GM19238 (cell line): ENCODE results near the gene PKP2.

Experiments
- DNase-seq: peaks from one replicate; pipeline ENCODE4 v3.0.0; 2011; ENCODE audit warnings: low spot score; ENCODE audit not compliant: insufficient read length

PKP2 gene

DNA sequence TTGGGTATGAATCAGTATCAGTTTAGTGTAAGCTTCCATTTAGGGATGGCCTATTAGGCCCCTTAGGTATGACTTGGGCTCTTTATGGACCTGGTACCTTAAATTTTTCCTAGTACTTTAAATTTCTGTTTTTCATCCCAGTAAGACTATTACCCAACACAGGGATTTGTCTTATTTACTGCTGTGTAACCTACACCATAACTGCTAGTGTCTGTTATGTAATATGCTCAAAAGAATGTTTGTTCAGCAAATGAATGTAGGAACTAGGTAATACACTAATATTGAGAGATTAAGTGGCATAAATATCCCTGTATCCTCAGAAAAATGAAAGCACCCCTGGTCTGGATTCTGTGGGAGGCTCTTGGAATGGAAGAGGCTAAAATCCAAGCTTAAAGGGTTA is 77.2 kb downstream of the PKP2 start:
- DNase-seq = no peak

DNA sequence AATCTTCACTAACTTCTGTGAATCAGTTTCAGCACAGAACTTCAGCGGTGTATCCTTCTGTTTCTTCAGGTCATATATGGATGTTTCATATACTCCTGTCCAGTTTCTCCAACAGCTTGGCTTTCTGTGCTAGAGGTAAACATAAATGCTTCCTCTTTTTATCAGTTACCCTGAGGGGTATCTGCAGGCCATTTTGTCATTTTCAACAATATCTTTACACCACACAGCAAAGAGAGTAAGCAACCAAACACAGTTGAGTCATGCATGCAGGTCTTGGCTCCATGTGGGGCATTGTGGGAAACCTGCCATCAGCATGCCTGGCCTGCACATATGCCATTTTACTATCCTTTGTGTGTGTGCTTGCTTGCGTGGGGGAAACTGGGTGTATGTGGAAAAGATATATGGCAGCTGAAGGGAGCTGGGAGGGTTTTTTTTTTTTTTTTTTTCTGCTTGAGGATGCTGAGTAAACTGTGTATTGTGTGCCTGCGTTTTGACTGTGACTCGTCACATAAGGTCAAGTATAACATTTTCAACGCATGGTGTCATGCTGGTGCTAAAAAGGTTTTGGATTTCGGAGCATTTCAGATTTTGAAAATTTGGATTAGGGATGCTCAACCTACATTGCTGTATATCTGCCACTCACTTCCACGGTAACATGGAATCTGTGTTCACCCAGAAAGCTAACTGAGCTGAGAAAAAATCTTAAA is 84.7 kb downstream of the PKP2 start:
- DNase-seq = no peak

DNA sequence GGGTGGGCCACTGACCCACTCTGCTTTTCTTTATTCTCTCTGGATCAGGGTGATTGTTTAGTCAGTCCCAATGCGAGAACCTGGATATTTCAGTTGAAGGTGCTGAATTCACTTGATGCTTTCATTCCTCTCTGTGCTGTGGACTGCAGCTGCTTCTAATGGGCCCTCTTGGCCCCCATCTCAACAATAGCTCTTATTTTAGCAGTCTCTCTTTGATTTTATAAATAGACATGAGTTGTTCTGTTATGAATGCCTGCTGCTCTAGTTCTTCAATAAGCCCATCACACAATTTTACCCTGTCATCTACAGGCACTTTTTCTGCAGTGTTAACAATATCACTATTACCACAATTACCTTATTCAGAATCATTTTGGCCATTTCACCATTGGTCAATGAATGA is 86.7 kb downstream of the PKP2 start:
- no peak for DNase-seq

DNA sequence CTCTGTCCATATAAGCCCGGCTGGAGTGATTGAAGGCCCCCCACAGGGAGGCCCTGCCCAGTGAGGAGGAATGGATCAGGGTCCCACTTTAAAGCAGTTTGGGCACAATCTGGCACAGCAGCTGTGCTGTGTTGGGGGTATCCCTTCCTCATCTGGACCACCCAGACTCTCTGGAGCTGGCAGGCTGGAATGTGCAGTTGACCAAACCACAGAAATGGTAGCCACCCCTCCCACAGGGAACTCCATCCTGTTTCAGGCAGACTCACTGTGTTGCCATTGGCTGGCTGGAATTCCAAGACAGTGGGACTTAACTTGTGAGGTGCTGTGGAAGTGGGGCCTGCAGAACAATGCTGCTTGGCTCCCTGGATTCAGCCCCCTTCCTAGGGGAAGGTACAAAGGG is 87.4 kb downstream of the PKP2 start:
- no peak for DNase-seq

DNA sequence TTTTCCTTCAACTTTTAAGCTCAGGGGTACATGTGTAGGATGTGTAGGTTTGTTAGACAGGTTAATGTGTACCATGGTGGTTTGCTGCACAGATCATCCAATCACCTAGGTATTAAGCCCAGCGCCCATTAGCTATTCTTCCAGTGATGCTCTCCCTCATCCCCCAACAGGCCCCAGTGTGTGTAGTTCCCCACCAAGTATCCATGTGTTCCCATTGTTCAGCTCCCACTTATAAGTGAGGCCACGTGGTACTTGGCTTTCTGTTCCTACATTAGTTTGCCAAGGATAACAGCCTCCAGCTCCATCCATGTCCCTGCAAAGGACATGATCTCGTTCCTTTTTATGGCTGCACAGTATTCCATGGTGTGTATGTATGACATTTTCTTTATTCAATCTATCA is 92.3 kb downstream of the PKP2 start:
- DNase-seq = no peak

DNA sequence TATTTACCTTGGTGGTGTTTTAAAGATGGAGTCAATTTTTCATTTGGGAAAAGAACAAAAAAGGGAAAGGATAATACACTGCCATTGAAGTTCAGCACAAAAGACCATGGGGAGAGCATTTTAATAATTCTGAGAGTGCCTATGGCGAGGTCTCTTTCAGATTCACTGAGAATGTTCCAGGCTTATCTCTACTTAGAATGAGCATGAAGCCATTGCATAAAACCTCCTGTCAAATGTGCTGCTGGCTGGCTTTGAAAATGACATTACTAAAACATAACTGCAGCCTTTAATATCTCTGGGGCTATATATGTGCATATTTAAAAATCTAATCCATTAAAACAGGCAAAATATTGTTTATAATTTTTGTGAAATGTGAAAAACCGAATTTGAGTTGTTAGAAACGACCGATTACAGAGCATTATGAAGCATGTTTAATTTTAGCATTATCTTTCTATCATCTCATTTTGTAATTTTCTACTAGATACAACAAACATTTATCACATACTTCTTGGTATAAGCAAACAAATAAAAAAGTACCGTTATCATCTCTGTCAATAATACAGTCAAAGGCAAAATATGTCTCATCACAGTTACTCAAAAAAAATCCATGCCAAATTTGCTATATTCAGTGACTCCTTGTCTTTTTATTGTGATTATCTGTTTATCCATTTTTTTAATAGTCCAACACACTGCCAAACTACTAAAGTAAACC is 95.2 kb downstream of the PKP2 start:
- DNase-seq = no peak

DNA sequence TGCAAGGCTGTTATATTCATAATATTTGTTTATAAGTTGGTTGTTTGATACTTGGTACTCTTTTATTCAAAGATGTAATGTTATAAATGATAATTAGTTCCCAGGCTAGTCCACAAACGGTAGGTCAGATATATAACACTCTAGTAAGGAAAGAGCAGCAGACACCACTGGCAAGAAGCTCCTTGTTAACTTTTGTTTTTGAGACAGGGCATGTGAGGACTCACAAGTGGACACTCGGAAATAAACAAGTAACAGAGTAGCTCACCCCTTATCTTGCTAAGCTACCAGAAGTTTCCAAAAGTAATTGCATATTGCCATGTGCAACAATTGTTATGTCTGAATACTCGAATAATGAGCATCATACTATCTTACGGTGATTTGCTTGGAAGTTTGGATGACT is 102.3 kb downstream of the PKP2 start:
- DNase-seq = no peak

DNA sequence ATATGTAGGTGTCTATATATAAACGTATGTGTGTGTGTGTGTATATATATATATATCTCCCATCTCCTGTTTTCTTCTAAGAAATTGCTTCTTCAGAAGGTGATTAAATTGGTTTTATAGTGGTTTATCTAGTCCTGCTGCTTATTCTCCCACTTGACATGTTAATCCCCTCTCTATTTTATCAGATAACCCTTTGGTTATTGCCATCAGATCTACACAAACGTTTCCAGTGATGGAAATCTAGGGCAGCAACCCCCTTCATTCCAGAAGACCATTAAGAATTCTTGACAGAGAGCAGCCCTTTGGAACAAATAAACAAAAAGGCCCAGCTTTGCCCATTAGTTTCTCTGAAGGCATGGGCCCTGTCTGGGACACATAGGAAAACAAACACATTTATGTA is 106.7 kb downstream of the PKP2 start:
- DNase-seq = no peak

DNA sequence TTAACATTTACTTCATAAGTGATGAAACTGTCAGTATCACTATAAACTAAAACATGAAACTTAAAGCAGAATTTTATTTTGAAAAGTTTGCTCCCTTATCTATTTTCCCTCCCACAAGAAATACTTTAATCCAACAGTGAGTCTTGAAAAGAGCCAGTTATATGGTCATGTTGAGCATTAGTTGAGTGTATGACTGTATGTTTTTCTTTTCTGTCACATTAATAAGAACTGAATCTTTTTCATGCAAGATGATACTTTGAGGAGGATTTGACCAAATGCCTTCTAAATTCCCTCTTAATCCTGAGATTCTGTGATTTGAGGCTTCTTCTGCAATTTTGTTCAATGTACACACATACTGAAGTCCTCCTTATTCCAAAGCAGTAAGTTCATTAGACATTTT is 107.1 kb downstream of the PKP2 start:
- DNase-seq = no peak

DNA sequence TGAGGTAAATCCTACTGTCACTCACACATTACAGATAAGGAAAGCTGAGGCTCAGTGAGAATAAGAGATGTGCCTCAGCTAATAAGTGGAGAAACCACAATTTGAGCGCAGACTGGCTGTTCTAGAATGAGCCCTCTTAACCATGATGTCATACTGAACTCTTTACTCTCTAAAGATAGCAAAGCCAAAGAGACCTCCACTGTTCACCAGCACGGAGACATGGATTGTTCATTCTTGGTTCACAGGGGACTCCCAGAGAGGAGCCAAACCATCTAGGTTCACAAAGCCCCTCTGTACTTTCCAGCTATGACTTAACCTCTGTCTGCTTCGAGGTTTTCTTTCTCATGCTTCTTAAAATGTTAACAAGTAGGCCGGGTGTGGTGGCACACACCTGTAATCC is 108.2 kb downstream of the PKP2 start:
- no peak for DNase-seq

DNA sequence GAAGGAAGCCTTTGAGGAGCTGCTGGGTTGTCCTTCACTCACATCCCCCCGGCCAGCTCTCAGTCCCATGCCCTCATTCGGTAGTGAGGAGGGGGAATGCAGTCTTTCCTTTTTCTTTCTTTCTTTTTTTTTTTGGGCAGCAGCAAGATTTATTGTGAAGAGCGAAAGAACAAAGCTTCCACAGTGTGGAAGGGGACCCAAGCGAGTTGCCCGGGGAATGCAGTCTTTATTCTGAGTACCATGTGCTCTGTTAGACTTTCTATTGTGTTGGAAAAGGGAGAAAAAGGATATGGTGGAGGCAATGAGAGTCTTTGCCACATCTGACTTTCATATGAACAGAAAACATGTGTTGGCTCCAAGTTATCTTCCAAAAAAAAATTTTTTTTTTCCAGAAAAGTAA is 111.0 kb downstream of the PKP2 start:
- DNase-seq = no peak

DNA sequence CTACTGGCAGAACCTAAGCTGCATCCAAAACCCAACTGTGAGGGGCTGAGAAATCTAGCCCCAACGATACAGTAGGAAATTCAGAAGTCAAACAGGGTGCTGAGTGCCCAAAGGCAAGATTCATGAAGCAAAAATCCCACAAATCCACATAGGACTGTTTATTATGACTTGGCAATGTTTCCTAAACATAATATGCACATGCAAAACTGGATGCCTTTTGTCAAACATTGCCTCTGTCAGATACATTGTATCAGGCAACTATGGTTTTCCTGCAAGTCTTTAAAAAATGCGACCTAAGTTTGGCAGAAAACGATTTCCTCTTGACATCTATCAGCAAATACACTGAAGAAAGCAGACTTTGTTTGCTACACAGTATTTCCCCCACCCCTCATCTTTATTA is 113.5 kb downstream of the PKP2 start:
- DNase-seq = no peak

DNA sequence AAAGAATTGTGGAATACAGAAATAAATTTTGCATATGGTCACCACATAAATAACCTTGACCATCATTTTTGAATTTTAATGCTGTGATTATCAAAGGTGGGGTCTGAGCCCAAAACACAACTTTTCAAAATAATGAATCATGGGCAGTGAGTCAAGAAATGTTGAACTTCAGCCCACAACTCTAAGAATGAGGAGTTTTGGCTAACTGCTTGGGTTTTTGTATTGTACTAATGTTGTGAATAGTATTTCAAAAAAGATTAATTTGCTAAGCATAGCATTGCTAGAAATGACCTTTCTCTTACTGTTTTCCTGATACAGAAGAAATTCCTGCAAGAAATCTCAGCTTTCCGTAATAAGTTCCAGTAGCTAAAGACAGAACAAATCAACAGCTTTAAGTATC is 116.5 kb downstream of the PKP2 start:
- no peak for DNase-seq

DNA sequence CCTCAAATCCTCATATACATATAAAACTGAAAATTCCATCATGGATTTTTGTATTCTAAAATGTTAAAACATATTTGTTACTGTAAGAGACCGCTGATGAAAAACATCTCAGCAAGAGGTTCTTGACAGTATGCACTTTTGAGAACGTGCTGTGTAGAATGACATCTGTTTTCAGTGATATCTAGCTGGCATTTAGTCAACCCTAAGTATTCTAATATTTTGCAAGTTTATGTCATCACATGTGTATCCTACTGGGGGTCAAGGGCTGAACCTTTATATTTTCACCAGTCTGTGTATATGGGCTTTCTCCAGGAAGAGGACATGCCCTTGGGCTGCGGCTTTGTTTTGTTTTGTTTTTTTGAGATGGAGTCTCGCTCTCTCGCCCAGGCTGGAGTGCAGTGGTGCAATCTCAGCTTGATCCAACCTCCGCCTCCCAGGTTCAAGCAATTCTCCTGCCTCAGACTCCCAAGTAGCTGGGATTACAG is 118.8 kb downstream of the PKP2 start:
- no peak for DNase-seq

DNA sequence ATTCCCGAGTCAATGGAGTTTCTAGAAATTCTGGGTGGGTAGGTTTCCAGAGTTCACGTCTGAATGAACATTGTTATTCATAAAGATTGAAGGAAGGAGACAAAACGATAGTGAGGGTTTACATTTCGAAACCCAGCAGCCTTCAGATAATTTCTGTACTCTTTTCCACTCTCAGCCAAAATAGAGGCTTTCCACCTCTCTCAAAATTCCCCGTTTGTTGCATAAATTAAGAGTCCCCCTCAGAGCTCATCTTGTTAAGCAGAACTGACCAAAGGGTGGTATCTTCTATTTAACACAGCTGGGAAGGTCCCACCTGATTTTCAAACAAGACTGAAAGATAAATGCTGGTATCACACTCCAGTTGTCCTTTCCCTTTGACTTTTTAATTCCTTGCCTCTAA is 119.4 kb downstream of the PKP2 start:
- DNase-seq = no peak

DNA sequence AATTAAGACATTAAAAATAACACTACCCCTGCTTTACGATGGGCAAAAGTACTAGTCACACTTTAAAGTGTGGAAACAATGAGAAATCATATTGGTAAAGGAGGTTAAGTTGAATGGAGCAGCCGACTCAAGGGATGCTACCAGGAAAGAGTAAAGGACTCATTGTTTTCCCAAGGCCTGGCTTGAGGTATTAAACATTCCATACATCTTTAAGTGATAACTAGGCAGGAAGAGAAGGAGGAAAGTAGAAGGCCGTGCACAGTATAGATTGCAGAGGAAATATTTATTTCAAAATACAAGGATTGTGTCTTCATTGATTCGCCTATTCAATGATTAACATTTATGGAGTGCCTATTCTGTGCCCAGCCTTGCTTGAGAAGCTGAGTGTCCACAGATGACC is 120.3 kb downstream of the PKP2 start:
- no peak for DNase-seq

DNA sequence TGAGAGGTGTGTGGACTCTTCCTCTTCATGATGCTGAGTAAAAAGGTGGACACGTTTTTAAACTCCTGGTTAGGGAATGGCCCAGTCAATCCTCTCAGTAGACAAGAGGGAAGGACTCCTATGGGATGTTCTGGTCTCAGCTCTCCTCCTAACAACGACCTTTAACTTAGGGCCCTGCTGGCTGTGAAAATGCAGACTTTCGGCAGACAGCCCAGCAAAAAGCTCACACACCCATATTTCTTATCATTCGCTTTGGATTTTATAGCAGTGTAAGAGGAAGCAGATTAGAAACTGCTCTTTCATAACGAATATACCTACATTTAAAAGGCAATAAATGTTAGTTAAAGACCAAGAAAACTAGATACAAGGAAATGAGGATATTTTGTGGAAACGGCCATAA is 122.9 kb downstream of the PKP2 start:
- no peak for DNase-seq

DNA sequence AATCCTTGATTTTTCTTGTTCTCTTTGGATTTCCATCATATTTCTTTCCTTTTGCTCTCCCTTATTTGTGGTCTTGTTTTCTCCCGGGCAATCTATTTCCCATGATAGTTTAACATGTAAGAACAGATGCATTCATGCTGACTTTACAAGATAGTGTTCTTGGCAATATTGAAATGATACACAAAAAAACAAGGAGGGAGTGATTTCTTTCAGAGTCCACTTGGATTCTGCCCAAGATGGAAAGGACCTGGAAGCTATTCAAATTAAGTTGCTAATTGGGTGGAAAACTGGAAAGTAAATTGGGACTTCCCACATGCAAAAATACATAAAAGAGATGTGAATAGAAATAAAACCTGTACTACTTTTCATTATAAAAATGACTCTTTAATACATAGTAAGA is 126.4 kb downstream of the PKP2 start:
- DNase-seq = no peak

DNA sequence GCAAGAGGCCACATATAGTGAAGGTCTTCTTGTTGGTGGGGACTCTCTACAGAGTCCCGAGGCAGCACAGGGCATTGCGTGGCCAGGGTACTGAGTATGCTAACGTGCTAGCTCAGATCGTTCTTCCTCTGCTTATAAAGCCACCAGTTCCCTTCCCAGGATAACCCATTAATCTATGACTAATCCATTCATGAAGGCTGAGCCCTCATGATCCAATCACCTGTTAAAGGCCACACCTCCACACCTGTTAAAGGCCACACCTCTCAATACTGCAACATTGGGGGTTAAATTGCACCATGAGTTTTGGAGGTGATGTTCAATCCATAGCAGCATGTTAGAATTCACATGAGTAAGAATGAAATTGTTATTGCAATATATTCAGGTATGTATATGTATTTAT is 128.1 kb downstream of the PKP2 start:
- DNase-seq = no peak

DNA sequence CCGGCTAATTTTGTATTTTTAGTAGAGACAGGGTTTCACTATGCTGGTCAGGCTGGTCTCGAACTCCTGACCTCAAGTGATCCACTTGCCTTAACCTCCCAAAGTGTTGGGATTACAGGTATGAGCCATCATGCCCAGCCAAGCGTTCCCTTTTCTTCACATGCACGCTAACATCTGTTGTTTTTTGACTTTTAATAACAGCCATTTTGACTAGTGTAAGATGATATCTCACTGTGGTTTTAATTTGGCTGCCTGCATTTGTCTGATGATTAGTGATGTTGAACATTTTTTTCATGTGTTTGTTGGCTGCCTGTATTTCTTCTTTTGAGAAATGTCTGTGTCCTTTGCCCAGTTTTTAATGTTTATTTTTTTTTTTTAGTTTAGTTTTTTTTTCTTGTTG is 130.7 kb downstream of the PKP2 start:
- no peak for DNase-seq

DNA sequence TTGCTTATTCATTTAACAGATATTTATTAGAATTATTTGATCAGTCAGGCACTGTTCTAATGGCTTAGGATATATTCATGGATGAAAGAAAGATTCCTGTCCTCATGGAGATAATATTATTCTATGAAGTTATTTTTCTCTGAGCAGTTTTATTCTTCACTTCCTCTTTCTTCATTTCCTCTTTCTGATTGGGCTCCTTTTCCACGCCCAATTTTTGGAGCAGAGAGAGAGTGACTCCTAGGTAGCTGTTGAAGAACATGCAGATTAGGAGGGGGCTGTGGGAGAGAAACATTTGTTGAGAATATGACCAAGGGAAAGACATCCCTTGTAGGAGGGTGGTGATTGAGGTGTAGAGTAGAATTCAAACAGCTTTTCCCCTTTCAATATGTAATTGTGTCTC is 134.9 kb downstream of the PKP2 start:
- no peak for DNase-seq

DNA sequence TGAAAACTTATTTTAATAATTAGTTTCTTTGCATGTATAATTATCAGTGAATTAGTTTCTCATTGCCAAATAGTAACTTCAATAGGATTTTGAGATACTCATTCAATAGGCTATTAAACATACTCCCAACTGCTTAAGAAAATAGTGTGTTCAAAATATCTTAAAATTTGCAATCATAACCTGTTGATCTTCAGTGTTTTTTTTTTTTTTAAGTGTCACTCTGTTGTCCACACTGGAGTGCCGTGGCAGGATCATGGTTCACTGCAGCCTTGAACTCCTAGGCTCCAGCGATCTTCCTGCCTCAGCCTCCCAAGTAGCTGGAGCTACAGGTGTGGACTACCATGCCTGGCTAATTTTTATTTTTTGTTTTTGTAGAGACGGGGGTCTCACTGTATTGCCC is 139.4 kb downstream of the PKP2 start:
- no peak for DNase-seq

DNA sequence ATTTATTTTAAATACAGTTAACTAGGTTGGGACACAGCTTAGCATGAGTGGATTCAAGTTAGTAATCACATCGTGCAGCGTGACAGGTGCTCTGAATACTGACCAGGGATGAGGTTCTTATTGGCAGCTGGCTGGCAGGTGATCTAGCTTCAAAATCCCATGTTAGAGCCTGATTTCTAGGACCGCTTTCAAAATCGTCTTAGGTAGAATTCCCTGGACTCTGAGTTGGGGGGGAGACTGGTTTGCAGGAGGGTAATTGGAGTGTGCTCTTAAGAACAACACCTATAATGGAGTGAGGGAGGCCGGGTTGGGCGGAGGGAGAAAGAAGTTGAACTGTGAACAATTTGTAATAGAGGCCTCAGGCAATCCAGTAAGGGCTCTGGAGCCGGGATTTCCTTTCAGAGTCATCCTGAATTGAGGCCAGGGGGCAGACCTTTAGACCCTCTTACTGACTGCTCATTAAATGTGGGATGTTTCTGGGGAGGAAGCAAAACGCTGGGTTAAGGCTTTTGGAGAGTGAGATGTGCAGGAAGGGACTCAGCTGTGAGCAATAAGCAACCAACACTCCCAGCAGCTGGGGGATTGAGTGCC is 140.0 kb downstream of the PKP2 start:
- DNase-seq = no peak
